Central memory CD8-positive, alpha-beta T cell (primary cell): Measurements from ENCODE around the gene PTGR1.
"Not testable (repeated sequence)": the region's sequence is repeated elsewhere in the genome, so short reads cannot be mapped to it uniquely, and the experiment has no call there.

Source experiments
- ATAC-seq: fragments of 150-1000 bp; cut with Tn5 transposase; replicated peaks from 2 replicates; pipeline ENCODE4 v1.10.0; 2022; ENCODE audit warnings: mild to moderate bottlenecking, moderate FRiP score, moderate number of reproducible peaks; ENCODE audit not compliant: poor library complexity, severe bottlenecking; ENCODE audit errors: extremely low read depth
- DNase-seq, 2 donors: peaks; one replicate each; pipeline ENCODE4 v3.0.0; 2021; ENCODE audit warnings: low spot score in 2 of 2
- H3K27ac Mint-ChIP-seq: one replicate; pipeline ENCODE4 v1.8.0; 2022; ENCODE audit warnings: low read depth, mild to moderate bottlenecking, moderate library complexity, mixed read lengths
- H3K27me3 Mint-ChIP-seq: one replicate; pipeline ENCODE4 v1.8.0; 2022; ENCODE audit warnings: mixed read lengths
- H3K36me3 Mint-ChIP-seq: one replicate; pipeline ENCODE4 v1.8.0; 2022; ENCODE audit warnings: mild to moderate bottlenecking, moderate library complexity, mixed read lengths; ENCODE audit not compliant: insufficient read depth
- H3K4me1 Mint-ChIP-seq: one replicate; pipeline ENCODE4 v1.8.0; 2022; ENCODE audit warnings: mixed read lengths
- H3K4me3 Mint-ChIP-seq: one replicate; pipeline ENCODE4 v1.8.0; 2022; ENCODE audit warnings: mild to moderate bottlenecking, moderate library complexity, mixed read lengths
- H3K9me3 Mint-ChIP-seq: one replicate; pipeline ENCODE4 v1.8.0; 2022; ENCODE audit warnings: mixed read lengths

The PTGR1 gene

DNA sequence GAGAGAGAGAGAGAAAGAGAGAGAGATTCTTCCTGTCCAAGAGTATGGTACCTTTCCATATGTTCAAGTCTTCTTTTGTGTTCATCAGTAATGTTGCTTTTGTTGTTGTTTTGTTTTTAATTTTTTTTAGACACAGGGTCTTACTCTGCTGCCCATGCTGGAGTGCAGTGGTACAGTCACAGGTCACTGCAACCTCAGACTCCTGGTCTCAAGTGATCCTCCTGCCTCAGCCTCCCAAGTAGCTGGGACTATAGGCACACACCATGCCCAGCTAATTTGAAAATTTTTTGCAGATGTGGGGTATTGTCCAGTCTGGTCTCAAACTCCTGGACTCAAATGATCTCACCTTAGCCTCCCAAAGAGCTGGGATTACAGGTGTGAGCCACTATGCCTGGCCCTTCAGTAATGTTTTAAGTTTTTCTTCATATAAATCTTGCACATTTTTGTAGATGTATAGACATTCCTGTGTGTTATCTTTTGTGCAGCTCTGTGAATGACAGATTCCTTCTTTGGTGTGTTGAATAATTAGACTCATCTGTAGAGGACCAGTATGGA lies 38.2 kb downstream of the PTGR1 start:
- H3K4me1 Mint-ChIP-seq, result no peaks in the 10 kb centered on the region
- peaks cover 2% of the 10 kb centered on the region for H3K36me3 Mint-ChIP-seq
- H3K9me3 Mint-ChIP-seq, result peaks cover 6% of the 10 kb centered on the region

DNA sequence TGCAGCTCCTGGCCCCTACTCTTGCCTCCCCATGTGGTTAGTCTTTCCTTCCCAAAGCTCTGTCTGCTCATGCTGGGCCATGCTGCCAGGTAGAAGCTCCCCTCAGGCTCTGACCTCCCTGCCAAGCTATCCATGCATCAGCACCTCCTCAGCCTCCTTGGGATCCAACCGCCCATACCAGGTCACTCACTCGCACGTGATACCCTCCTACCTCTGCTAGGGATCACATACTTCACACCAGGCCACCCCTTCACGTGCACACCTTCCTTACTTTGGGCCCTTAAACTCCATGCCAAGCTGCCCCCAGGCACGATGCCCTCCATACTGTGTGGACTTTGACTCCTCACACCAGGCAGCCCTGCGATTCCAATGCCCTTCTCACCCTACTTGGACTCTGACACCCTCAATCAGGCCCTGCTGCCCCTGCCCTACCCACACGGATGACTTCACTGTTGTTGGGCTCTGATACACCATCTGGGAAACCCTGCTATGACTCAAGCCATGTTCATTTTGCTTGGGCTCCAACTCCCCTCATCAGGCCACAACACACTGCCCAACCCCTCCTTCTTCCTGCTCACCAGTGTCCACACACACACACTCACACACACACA lies 40.3 kb downstream of the PTGR1 start:
- no peaks in the 10 kb centered on the region for H3K27me3 Mint-ChIP-seq
- peaks cover 2% of the 10 kb centered on the region for H3K36me3 Mint-ChIP-seq
- no peak overlapping the region for H3K27ac Mint-ChIP-seq
- ATAC-seq (no peak), DNase-seq (no peak)
- H3K4me1 Mint-ChIP-seq, result no peaks in the 10 kb centered on the region
- H3K4me3 Mint-ChIP-seq, result no peak overlapping the region
- H3K9me3 Mint-ChIP-seq, result peaks cover 15% of the 10 kb centered on the region

More for the DNA sequence above, 38.2 kb downstream of the PTGR1 start:
- H3K27me3 Mint-ChIP-seq, result no peaks in the 10 kb centered on the region
- no peak overlapping the region for H3K27ac Mint-ChIP-seq
- ATAC-seq (no peak), DNase-seq (no peak)
- no peak overlapping the region for H3K4me3 Mint-ChIP-seq

DNA sequence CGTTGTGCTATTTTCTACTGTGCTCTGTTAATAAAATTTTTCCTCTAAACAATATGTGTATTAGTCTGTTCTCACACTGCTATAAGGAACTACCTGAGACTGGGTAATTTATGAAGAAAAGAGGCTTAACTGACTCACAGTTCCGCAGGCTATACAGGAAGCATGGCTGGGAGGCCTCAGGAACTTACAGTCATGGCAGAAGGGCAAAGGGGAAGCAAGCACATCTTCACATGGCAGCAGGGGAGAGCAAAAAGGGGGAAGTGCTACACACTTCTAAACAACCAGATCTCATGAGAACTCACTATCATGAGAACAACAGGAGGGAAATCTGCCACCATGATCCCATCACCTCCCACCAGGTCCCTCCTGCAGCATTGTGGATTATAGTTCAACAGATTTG lies 44.0 kb downstream of the PTGR1 start:
- H3K27me3 Mint-ChIP-seq, H3K4me1 Mint-ChIP-seq, ATAC-seq, H3K36me3 Mint-ChIP-seq, H3K27ac Mint-ChIP-seq, H3K4me3 Mint-ChIP-seq, DNase-seq: not testable (repeated sequence)
- peaks cover 20% of the 10 kb centered on the region for H3K9me3 Mint-ChIP-seq

DNA sequence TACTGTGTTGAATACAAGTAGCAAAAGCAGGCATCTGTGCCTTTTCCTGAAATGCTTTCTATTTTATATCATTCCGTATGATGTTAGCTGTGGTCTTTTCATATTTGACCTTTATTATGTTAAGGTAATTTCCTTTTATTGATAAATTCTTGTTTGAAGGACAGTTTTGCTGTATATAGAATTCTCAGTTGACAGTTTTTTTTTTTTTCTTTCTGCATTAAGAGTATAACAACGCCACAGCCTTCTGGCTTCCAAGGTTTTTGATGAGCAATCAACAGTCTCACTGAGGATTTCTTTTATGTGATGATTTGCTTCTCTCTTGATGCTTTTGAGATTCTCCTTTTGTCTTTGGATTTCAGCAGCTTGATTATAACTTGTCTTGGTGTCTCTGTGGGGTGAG lies 50.8 kb downstream of the PTGR1 start:
- H3K9me3 Mint-ChIP-seq, result peaks cover 28% of the 10 kb centered on the region
- DNase-seq, result no peak
- no peaks in the 10 kb centered on the region for H3K27me3 Mint-ChIP-seq
- H3K27ac Mint-ChIP-seq, result no peak overlapping the region
- H3K4me3 Mint-ChIP-seq, result no peak overlapping the region
- no peaks in the 10 kb centered on the region for H3K36me3 Mint-ChIP-seq
- ATAC-seq, result no peak
- no peaks in the 10 kb centered on the region for H3K4me1 Mint-ChIP-seq

DNA sequence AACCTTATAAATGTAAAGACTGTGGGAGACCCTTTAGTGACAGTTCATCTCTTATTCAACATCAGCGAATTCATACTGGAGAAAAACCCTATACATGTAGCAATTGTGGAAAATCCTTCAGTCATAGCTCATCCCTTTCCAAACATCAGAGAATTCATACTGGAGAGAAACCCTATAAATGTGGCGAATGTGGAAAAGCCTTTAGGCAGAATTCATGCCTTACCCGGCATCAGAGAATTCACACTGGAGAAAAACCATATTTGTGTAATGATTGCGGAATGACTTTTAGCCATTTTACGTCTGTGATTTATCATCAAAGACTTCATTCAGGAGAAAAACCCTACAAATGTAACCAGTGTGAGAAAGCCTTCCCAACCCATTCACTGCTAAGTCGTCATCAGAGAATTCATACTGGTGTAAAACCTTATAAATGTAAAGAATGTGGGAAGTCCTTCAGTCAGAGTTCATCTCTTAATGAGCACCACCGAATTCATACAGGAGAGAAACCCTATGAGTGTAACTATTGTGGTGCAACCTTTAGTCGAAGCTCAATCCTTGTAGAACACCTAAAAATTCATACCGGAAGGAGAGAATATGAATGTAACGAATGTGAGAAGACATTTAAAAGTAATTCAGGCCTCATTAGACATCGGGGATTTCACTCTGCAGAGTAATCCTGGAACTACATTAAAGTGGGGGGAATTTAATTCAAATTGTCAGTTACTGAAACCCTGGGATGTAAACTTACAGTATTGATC lies 56.8 kb downstream of the PTGR1 start:
- no peak for DNase-seq
- no peak for ATAC-seq
- no peaks in the 10 kb centered on the region for H3K36me3 Mint-ChIP-seq
- H3K27me3 Mint-ChIP-seq, result no peaks in the 10 kb centered on the region
- no peak overlapping the region for H3K4me3 Mint-ChIP-seq
- no peaks in the 10 kb centered on the region for H3K4me1 Mint-ChIP-seq
- H3K27ac Mint-ChIP-seq, result no peak overlapping the region
- peaks cover 26% of the 10 kb centered on the region for H3K9me3 Mint-ChIP-seq

DNA sequence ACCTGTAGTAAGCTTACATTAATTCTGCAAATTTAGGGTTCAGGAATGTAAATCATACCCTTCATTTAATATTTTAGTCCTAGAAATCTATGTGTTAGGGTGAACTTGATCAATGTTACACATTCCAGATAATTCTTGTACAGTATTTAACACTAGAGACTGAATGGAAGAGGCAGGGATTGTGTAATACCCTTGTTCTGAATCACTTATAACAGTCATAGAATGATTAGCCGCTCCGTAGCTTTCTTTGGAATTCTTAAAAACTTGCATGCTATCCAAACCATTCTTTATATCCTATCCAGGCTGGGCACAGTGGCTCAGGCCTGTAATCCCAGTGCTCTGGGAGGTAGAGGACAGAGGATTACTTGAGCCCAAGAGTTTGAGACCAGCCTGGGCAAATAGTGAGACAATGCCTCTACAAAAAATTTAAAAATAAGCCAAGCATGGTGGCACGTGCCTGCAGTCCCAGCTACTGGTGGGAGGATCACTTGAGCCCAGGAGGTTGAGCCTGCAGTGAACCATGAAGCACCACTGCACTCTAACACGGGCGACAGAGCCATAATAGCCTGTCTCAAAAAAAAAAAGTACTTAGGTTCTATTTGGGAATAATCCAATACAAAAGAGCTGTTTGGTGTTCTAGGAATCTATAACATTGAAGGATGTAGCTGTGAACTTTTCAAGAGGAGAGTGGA lies 66.2 kb downstream of the PTGR1 start:
- H3K9me3 Mint-ChIP-seq, result peaks cover 5% of the 10 kb centered on the region
- H3K36me3 Mint-ChIP-seq, result peaks cover 7% of the 10 kb centered on the region
- no peaks in the 10 kb centered on the region for H3K4me1 Mint-ChIP-seq
- DNase-seq, result no peak
- H3K4me3 Mint-ChIP-seq, result no peak overlapping the region
- ATAC-seq, result no peak
- H3K27ac Mint-ChIP-seq, result no peak overlapping the region
- H3K27me3 Mint-ChIP-seq, result no peaks in the 10 kb centered on the region

DNA sequence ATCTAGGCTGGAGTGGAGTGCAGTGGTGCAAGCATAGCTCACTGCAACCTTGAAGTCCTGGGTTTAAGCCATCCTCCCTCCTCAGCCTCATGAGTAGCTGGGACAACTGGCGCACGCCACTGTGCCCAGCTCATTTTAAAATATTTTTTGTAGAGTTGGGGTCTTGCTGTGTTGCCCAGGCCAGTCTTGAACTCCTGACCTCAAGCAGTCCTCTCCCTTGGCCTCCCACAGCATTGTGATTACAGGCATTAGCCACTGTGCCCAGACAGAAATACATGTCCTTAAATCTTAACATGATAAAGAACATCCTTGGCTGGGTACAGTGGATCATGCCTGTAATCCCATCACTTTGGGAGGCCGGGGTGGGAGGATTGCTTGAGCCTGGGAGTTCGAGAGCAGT lies 67.7 kb downstream of the PTGR1 start:
- peaks cover 5% of the 10 kb centered on the region for H3K9me3 Mint-ChIP-seq

DNA sequence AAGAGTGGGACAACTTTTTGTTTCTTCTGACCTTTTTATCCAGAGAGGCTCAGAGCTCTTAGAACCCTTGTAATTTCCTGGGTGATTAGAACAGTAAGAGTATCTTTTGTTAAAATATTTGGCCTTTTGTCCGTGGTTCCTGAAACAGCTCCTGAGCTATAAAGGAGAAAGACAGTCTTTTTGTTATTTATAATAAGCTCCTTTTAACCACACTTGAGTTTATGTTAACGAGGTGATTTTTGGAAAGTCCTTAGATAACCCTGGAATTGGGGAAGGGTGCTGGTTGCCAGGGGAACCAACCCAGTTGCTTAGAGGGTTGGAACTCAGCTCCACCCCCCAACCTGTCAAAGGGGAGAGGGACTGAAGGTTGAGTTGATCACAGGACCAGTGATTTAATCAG lies 69.7 kb downstream of the PTGR1 start:
- Mint-ChIP-seq H3K4me3 (no peak overlapping the region), H3K4me1 (peaks cover 11% of the 10 kb centered on the region), H3K27me3 (no peaks in the 10 kb centered on the region), H3K36me3 (peaks cover 16% of the 10 kb centered on the region), H3K27ac (no peak overlapping the region), H3K9me3 (peaks cover 5% of the 10 kb centered on the region)
- no peak for ATAC-seq
- no peak for DNase-seq

More for the DNA sequence above, 67.7 kb downstream of the PTGR1 start:
- H3K27ac Mint-ChIP-seq, result no peak overlapping the region
- H3K36me3 Mint-ChIP-seq, result peaks cover 7% of the 10 kb centered on the region
- H3K27me3 Mint-ChIP-seq, result no peaks in the 10 kb centered on the region
- H3K4me3 Mint-ChIP-seq, result no peak overlapping the region
- ATAC-seq (no peak), DNase-seq (no peak)
- no peaks in the 10 kb centered on the region for H3K4me1 Mint-ChIP-seq

DNA sequence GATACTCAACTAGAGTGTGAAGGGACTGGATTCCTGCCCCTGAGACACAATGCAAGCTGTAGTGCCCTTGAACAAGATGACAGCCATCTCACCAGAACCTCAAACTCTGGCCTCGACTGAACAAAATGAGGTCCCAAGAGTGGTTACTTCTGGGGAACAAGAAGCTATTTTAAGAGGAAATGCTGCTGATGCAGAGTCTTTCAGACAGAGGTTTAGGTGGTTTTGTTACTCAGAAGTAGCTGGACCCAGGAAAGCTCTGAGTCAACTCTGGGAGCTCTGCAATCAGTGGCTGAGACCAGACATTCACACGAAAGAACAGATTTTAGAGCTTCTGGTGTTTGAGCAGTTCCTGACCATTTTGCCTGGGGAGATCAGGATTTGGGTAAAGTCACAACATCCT lies 72.1 kb downstream of the PTGR1 start:
- DNase-seq (no peak), ATAC-seq (no peak)
- peaks cover 11% of the 10 kb centered on the region for H3K4me1 Mint-ChIP-seq
- no peak overlapping the region for H3K27ac Mint-ChIP-seq
- H3K36me3 Mint-ChIP-seq, result peaks cover 15% of the 10 kb centered on the region
- H3K4me3 Mint-ChIP-seq, result no peak overlapping the region
- no peaks in the 10 kb centered on the region for H3K27me3 Mint-ChIP-seq
- H3K9me3 Mint-ChIP-seq, result no peaks in the 10 kb centered on the region

DNA sequence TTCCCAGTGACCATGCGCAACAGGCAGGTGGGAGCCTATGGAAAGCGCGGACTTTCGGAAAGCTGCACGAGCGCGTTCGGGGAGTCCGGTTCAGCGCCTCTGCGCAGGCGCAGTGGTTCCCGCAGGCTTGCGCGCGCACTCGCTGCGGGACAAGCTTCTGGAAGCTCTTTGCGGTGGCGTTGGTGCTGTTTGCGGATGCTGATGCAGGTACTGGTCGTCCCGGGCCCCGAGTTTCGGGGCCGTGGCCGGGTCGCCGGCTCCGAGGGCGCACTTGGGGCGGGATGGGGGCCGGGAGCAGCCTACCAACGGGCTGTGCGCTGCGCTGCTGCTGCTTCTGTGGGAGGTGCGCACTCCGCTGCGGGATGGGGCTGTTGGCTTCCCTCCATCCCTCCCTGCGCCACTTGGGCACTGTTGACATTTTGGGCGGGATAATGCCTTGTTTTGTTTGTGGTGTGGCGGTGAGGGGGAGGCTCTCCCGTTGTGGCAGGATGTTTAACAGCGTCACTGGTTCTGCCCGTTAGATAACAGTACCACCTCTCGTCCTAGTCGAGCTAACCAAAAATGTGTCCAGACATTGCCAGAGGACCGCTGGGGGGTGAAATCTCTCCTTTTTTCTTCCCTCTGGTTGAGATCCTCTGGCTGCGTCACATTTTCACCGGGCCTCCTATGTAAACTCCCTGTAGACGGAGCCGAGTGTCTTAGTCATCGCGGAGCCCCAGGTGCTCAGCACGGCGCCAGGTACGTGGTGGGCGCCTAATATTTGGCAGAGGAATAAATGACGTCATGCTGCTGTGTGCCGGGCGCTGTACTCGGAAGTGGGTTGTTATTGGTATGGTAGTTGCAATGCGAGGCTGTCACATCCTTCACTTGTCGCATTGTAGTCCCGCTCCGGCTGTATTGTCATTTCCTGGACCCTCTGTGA lies 74.1 kb downstream of the PTGR1 start, which contains the start of gene ZNF483:
Gene ZNF483 (plus strand): TSS at position 124 of the 922 bp plus-strand sequence. CDS start 2,217 bp downstream, outside the sequence.
- H3K4me3 Mint-ChIP-seq, result peak within 1 kb of the TSS; percentile 87
- H3K9me3 Mint-ChIP-seq, result no peaks in the 10 kb centered on the region
- H3K27me3 Mint-ChIP-seq, result no peaks in the 10 kb centered on the region
- H3K36me3 Mint-ChIP-seq, result peaks cover 13% of the 10 kb centered on the region
- ATAC-seq, result peak; percentile 92
- peak within 1 kb of the TSS; percentile 90 for H3K27ac Mint-ChIP-seq
- peak; percentile 41 to 59 for DNase-seq
- H3K4me1 Mint-ChIP-seq, result peaks cover 11% of the 10 kb centered on the region

DNA sequence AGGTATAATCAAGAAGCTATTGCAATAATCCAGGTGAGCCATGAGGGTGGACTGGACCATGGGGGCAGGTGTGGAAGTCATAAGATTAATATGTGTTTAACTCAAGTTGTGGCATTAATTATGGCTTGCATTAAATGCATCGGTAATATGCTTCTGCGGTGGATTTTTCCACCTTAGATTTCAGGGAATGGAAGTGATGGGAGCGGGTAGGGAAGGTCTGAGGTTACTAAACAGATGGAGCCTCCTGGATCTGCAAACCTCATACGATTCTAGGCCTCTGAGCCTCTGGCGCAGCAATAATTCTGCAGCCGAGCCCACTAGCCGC lies 74.8 kb downstream of the PTGR1 start:
- no peaks in the 10 kb centered on the region for H3K27me3 Mint-ChIP-seq
- DNase-seq (no peak), ATAC-seq (no peak)
- H3K27ac Mint-ChIP-seq, result peak overlapping the region; percentile 90
- H3K4me1 Mint-ChIP-seq, result peaks cover 11% of the 10 kb centered on the region
- no peaks in the 10 kb centered on the region for H3K9me3 Mint-ChIP-seq
- H3K36me3 Mint-ChIP-seq, result peaks cover 13% of the 10 kb centered on the region
- peak overlapping the region; percentile 87 for H3K4me3 Mint-ChIP-seq

DNA sequence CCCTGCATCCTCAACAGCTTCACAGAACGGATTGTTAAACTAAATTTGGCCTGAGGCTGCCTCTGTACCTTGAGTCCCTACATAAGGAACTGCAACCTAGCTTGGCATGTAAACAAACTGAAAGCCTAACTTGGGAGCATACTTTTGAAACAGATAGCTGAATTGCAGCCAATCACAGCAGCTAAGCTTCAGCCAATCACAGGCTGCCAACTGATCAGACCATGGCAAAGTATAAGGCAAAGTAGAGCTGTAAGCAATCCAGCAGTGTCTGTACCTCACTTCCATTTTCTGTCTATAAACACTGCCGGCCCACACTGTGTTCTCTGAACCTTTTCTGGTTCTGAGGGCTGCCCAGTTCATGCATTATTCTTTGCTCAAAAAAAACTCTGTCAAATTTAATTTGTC lies 83.4 kb downstream of the PTGR1 start:
- DNase-seq (no peak), ATAC-seq (no peak)
- Mint-ChIP-seq H3K36me3 (no peaks in the 10 kb centered on the region), H3K4me1 (no peaks in the 10 kb centered on the region), H3K27me3 (peaks cover 10% of the 10 kb centered on the region), H3K4me3 (no peak overlapping the region), H3K9me3 (peaks cover 3% of the 10 kb centered on the region), H3K27ac (no peak overlapping the region)
